Stimulated activated CD8-positive, alpha-beta memory T cell treated with anti-CD3 and anti-CD28 coated beads, Interleukin-4, amount 100 ng/mL, for 1 hour (primary cell): Measurements from ENCODE around the gene ZNF786.
A peak's percentile ranks its signal among the peaks of the same experiment; 100 is the strongest.
"Not testable (repeated sequence)": the region's sequence is repeated elsewhere in the genome, so short reads cannot be mapped to it uniquely, and the experiment has no call there.

ENCODE experiments used
- DNase-seq, 2 donors: peaks; one replicate each; pipeline ENCODE4 v3.0.0-alpha.2; 2020; ENCODE audit warnings: low read depth in 2 of 2, low spot score in 1 of 2

Gene ZNF786

GRCh38 chr7:149031353-149031910 is 59.1 kb downstream of the ZNF786 start:
- no peak for DNase-seq

DNA sequence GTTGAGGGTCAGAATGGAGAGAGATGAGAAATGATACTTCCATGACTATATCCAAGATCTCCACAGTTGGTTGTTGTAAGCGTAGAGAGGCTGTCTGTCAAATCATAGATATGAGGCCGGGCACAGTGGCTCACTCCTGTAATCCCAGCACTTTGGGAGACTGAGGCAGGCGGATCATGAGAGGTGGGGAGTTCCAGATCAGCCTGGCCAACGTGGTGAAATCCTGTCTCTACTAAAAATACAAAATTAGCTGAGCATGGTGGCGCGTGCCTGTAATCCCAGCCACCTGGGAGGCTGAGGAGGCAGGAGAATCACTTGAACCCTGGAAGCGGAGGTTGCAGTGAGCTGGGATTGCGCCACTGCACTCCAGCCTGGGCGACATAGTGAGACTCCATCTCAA is 60.1 kb downstream of the ZNF786 start:
- DNase-seq, result not testable (repeated sequence)

- peak; percentile 97 to 99 for DNase-seq
Measured at GRCh38 chr7:149028346-149029109, 62.0 kb downstream of the ZNF786 start, which contains the start of gene PDIA4. PDIA4 (minus strand) TSS chr7:149028505; CDS start chr7:149028408, 97 bp downstream.

DNA sequence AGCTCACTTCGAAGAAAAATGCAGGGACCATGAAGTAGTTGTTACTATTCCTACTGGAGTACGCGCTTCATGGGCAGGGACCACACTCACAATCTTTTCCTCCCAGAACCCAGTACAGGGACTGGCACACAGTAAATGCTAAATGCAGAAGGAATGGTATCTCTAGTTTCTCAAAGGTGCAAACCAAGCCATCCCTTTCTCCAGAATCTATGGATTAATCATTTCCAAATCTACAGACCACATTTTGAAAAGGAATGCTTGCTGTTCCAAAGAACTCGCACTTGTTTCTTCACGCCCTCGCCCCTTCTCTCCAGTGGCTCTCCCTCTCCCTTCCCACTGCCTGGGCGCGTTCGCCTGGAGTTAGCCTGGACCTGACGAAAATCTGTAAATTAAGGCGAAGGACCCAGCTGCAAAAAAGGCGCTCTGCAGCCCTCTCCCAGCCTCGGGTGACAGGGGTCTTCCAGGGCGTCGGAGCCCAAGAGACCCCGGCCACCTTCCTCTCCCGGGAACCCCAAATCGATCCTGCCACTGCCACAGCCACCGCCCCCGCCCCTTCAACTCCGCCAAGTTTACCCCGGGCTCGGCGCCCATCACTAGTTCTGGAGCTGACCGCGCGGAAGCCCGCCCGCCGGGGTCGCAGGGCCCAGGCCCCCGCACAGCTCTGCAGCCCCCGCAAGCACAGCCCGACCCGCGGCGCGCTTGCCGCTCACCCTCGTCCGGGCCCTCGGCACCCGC is 62.7 kb downstream of the ZNF786 start:
- no peak for DNase-seq

GRCh38 chr7:149027055-149027454 is 63.5 kb downstream of the ZNF786 start:
- DNase-seq, result no peak

DNA sequence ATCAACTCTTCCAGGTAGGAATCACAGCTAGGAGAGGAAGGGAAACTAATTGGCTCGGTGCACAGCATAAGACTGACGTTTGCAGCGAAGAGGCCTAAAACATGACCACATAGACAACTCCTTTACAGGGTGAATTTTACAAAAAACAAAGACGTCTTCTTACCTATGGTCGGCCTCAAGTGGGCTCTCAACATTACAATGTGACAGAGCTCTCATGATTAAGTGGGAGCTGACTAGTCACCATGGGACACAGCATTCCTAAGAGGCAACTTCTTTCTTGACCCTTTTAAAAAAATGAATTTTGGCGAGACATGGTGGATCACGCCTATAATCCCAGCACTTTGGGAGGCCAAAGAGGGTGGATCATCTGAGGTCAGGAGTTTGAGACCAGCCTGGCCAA is 66.9 kb downstream of the ZNF786 start:
- no peak for DNase-seq

DNA sequence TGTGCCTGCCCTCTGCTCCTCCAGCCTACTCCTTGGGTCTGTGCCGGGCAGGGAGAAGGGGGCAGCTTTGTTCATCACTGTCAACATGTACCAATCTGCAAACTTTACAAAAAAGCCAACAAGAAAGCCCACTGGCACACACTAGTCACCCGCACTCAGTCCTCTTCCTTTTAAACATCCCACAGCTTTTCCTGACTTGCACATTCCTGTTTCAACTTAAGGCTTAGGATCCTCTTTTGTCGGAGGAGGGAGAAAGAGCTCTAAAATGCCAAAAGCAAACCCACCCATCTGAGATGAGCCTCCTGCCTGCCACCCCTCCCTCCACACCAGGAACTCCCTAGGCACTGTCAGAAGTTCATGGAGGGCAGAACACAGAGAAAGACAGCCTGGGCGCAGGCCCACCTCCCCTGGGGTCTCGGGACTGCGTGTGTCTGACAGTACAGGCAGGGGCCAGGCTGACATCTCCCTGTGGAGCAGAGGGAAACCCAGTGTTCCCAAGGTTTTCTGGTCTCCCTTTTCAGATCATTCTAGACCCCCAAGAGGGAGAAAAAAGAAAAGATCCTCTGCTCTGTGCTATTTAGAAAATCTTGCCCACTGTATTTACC is 67.7 kb downstream of the ZNF786 start:
- no peak for DNase-seq

DNA sequence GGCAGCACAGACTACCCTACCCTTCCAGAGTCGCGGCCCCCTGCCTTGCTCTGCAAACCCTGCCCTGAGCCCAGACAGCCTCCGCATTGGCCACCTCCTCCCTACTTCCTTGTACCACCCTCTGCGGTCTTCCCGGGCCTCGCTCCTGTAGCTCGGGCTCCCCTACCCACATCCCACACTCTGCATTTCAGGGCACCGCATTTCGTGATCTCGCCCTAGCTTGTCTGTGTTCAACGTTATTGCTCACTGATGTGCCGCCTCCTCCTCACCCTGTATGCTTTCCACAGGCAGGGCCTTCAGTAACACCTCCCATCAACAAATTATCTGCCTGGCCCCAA is 68.8 kb downstream of the ZNF786 start:
- no peak for DNase-seq

DNA sequence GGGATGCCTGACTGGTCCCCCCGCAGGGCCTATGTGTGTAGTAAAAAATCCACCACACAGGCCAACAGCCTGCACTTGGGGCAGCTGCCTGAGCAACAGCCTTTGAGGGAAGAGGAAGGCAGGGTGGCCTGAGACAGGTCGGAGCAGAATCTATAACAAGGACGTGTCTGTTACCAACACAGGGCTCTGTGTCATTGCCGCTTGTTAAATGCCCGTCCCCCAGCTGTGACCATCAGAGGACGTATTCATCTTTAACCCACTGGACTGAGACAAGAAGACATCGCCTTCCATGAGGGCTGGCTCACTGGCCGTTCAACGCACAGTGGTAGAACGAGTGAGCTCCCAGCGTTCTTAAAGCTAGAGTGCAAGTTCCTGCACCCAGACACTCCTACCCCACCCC is 70.0 kb downstream of the ZNF786 start:
- DNase-seq, result no peak
